Measurements from ENCODE around the gene NPTN.

- TF ChIP-seq CTCF (IDR thresholded peaks at IDR 0.05): no peak
- no peak for TF ChIP-seq EP300 (IDR thresholded peaks at IDR 0.05)
Measured at GRCh38 chr15:73597036-73597638, 36.1 kb downstream of the NPTN start.
